A549 (cell line): Measurements from ENCODE around the gene IL17B.

Experiments
- GATA3 ChIP-seq: IDR thresholded peaks from 2 replicates; pipeline ENCODE4 v1.6.1; 2012; ENCODE audit warnings: borderline replicate concordance
- HMGXB4 ChIP-seq: fragments of 250-450 bp; sonication (Bioruptor Pico); IDR thresholded peaks from 2 replicates; pipeline ENCODE4 v1.5.0; 2021; ENCODE audit warnings: mild to moderate bottlenecking, moderate library complexity, borderline replicate concordance
- KDM1A ChIP-seq: fragments of 200-600 bp; sonication (generic); IDR thresholded peaks from 2 replicates; pipeline ENCODE4 v1.6.1; 2016; ENCODE audit warnings: low read depth, mild to moderate bottlenecking
- PBX3 ChIP-seq: IDR thresholded peaks from 2 replicates; pipeline ENCODE4 v1.6.1; 2012
- POLR2A ChIP-seq: IDR thresholded peaks from 2 replicates; pipeline ENCODE4 v1.6.1; 2012; ENCODE audit warnings: mild to moderate bottlenecking, low read length
- POLR2AphosphoS2 ChIP-seq: conservative IDR thresholded peaks from 2 replicates; pipeline ENCODE4 v1.6.1; 2012; ENCODE audit warnings: low read length, improper control_type of control experiment, inconsistent platforms
- RAD21 ChIP-seq, 2 experiments: fragments of >200 bp in 1 of 2; sonication (Bioruptor Twin) in 1 of 2; formaldehyde crosslinking in 1 of 2; IDR thresholded peaks in 1 of 2; conservative IDR thresholded peaks in 1 of 2; 2 replicates in 1 of 2; 3 replicates in 1 of 2; pipeline ENCODE4 v1.6.1; 2012 to 2018; ENCODE audit warnings: inconsistent platforms in 1 of 2
- RCOR1 ChIP-seq: fragments of 150-350 bp; IDR thresholded peaks from 2 replicates; pipeline ENCODE4 v1.6.1; 2014; ENCODE audit warnings: antibody characterized with exemption, low read length, low read depth
- SMC3 ChIP-seq: fragments of >200 bp; sonication (Bioruptor Twin); formaldehyde crosslinking; IDR thresholded peaks from 3 replicates; pipeline ENCODE4 v1.6.1; 2018; ENCODE audit warnings: inconsistent platforms
- TF ChIP-seq, protein P1 (sequence below): fragments of >200 bp; sonication (Bioruptor Twin); formaldehyde crosslinking; IDR thresholded peaks from 3 replicates; pipeline ENCODE4 v1.5.1; 2016

DNA sequence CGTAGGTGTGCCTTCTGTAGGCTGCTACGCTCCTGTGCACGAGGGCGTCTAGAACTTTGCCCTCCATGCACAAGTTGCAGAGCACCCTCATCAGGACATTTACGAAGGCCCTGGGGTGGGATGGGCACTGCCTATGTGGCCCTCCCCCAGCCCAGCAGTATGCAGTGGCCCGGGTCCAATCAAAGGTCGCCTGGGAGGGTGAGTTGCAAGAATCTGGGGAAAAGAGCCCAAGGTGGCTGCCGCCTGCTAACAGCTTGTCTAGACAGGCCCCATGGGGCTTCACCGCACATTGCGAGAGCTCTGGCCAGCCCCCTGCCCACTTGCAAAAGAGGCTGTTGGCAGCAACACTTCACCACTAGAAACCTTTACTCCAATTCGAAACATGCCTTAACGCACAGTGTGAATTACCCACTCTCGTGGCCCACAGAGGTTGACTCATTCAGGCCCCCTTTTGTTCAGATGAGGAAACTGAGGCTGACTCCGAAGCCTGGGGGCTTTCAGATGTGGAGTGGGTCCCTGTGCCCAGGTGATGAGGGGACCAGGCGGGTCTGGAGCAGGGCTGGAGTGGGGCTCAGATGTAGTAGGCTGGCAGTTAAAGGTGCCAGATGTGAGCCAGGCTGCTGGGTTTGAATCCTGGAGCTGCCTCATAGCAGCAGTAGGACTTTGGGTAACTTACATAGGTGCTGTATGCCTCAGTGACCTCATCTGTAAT is 31.8 kb upstream of the IL17B start:
- TF ChIP-seq, protein P1, sequence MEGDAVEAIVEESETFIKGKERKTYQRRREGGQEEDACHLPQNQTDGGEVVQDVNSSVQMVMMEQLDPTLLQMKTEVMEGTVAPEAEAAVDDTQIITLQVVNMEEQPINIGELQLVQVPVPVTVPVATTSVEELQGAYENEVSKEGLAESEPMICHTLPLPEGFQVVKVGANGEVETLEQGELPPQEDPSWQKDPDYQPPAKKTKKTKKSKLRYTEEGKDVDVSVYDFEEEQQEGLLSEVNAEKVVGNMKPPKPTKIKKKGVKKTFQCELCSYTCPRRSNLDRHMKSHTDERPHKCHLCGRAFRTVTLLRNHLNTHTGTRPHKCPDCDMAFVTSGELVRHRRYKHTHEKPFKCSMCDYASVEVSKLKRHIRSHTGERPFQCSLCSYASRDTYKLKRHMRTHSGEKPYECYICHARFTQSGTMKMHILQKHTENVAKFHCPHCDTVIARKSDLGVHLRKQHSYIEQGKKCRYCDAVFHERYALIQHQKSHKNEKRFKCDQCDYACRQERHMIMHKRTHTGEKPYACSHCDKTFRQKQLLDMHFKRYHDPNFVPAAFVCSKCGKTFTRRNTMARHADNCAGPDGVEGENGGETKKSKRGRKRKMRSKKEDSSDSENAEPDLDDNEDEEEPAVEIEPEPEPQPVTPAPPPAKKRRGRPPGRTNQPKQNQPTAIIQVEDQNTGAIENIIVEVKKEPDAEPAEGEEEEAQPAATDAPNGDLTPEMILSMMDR, result no peak
- TF ChIP-seq RCOR1 (no peak), RAD21 (conservative IDR thresholded peaks at IDR 0.05 in 1 of 2, IDR thresholded peaks at IDR 0.05 in 1 of 2) (no peak), PBX3 (no peak), KDM1A (no peak), HMGXB4 (no peak), POLR2A (no peak), SMC3 (no peak), GATA3 (no peak), POLR2AphosphoS2 (no peak)
